ENCODE data around the gene HNRNPA3. TPM values are rescaled to one million over a fixed set of nuclear protein-coding genes. Genes with fewer than 3 reads are reported as not detected.

Gene HNRNPA3
- polyA plus RNA-seq, 1 donor (not counting 4 experiments of a cell fraction or from before 2014, with no cell fraction given): 178 TPM

DNA sequence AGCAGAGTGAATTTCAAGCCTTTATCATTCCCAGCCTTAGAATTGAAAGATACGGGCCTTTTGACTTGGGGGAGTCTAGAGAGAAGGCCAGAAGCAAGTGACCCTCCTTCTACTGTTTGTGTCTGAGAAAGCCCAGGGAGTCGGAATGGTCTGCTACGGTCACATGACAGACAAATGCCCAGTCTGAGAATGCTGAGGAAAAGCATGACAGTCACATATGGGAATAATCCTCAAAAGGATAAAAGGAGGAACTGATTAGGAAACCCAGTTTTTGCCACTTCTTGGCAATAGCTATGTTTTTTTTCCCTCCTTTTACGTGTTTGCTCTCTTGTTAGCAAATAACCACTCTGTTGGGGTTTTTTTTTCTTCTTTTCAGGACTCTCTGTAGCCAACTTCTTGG, 38.1 kb upstream of the HNRNPA3 start:
- peaks cover 35% of the 10 kb centered on the region for H3K4me1 ChIP-seq (ENCODE audit: control insufficient read depth, extremely low read depth, insufficient read depth, low read length)
- H4K20me1 ChIP-seq (ENCODE audit: control insufficient read depth, extremely low read depth, insufficient read depth, low read length): no peaks in the 10 kb centered on the region
- H3K4me3 ChIP-seq (ENCODE audit: control insufficient read depth in 2 of 3, extremely low read depth in 1 of 3, insufficient read depth in 2 of 3, low read depth in 1 of 3, low read length in 3 of 3): no peak overlapping the region
- FAIRE-seq: no peak
- no peaks in the 10 kb centered on the region for H3K36me3 ChIP-seq (ENCODE audit: control insufficient read depth in 2 of 2, extremely low read depth in 1 of 2, insufficient read depth in 2 of 2, low read length in 2 of 2)
- no peaks in the 10 kb centered on the region for H3K9me1 ChIP-seq (ENCODE audit: control insufficient read depth, extremely low read depth, insufficient read depth, low read length)
- no peak overlapping the region for H3K9ac ChIP-seq (ENCODE audit: control insufficient read depth, extremely low read depth, insufficient read depth, low read length)
- no peaks in the 10 kb centered on the region for H3K9me3 ChIP-seq (ENCODE audit: control insufficient read depth, low read depth, low read length)
- TF ChIP-seq, protein P1, sequence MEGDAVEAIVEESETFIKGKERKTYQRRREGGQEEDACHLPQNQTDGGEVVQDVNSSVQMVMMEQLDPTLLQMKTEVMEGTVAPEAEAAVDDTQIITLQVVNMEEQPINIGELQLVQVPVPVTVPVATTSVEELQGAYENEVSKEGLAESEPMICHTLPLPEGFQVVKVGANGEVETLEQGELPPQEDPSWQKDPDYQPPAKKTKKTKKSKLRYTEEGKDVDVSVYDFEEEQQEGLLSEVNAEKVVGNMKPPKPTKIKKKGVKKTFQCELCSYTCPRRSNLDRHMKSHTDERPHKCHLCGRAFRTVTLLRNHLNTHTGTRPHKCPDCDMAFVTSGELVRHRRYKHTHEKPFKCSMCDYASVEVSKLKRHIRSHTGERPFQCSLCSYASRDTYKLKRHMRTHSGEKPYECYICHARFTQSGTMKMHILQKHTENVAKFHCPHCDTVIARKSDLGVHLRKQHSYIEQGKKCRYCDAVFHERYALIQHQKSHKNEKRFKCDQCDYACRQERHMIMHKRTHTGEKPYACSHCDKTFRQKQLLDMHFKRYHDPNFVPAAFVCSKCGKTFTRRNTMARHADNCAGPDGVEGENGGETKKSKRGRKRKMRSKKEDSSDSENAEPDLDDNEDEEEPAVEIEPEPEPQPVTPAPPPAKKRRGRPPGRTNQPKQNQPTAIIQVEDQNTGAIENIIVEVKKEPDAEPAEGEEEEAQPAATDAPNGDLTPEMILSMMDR (optimal IDR thresholded peaks at IDR 0.05 in 1 of 3, IDR thresholded peaks at IDR 0.05 in 1 of 3, conservative IDR thresholded peaks at IDR 0.05 in 1 of 3; ENCODE audit: extremely low read depth in 1 of 3, insufficient read depth in 2 of 3, low read length in 3 of 3): no peak
- TF ChIP-seq EZH2 (IDR thresholded peaks at IDR 0.05; ENCODE audit: low read length): no peak
- no peak overlapping the region for H3K27ac ChIP-seq (ENCODE audit: control insufficient read depth, insufficient read depth, low read length)
- dilution Hi-C loops (cut with MboI; ENCODE audit: extremely low pct_ligation_motif_present, low sequenced_read_pairs): no loop called here
- H3K4me2 ChIP-seq (ENCODE audit: control insufficient read depth, extremely low read depth, insufficient read depth, low read depth, low read length): no peak overlapping the region
- no peaks in the 10 kb centered on the region for H3K79me2 ChIP-seq (ENCODE audit: control insufficient read depth, insufficient read depth, low read length)
- DNase-seq (ENCODE audit: low read depth, low spot score): no peak
- H2AFZ ChIP-seq (ENCODE audit: control insufficient read depth, low read length): no peak overlapping the region
- H3K27me3 ChIP-seq (ENCODE audit: control insufficient read depth, extremely low read depth, insufficient read depth, low read length): no peaks in the 10 kb centered on the region

DNA sequence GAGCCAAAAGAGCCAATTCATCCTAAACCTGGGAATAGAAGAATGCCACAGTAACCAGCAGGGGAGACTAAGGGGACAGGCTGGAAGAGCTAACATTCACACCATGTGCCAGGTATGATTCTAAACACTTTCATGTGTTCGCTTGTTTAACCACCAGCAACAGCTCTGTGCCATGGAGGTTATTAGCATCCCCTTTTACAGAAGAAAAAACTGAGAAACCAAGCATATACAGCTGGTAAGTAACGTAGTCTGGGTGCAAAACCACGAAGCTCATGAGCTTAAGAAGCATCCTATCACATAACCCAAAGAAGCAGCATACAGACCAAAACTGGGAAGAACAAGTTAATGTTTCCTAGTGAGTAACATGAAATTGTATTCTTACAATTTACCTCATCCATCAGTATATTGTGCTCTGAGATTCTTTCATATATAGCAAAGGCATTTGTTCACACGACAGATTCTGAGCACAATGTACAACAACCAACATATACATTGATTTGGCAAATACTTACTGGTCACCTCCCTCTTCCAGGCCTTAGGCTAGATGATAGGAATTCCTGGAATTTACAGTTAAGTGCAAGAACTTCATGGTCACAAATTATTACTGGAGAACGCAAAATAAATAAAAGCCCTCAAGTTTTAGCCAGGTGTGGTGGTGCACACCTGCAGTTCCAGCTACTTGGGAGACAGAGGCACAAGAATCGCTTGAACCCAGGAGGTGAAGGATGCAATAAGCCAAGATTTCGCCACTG, 36.5 kb upstream of the HNRNPA3 start:
- Histone ChIP-seq H3K79me2 (ENCODE audit: control insufficient read depth, insufficient read depth, low read length) (no peaks in the 10 kb centered on the region), H3K27ac (ENCODE audit: control insufficient read depth, insufficient read depth, low read length) (no peak overlapping the region), H3K9me3 (ENCODE audit: control insufficient read depth, low read depth, low read length) (no peaks in the 10 kb centered on the region), H2AFZ (ENCODE audit: control insufficient read depth, low read length) (no peak overlapping the region), H3K9me1 (ENCODE audit: control insufficient read depth, extremely low read depth, insufficient read depth, low read length) (no peaks in the 10 kb centered on the region), H3K9ac (ENCODE audit: control insufficient read depth, extremely low read depth, insufficient read depth, low read length) (no peak overlapping the region), H3K36me3 (ENCODE audit: control insufficient read depth in 2 of 2, extremely low read depth in 1 of 2, insufficient read depth in 2 of 2, low read length in 2 of 2) (no peaks in the 10 kb centered on the region), H3K4me3 (ENCODE audit: control insufficient read depth in 2 of 3, extremely low read depth in 1 of 3, insufficient read depth in 2 of 3, low read depth in 1 of 3, low read length in 3 of 3) (no peak overlapping the region), H3K4me1 (ENCODE audit: control insufficient read depth, extremely low read depth, insufficient read depth, low read length) (peaks cover 22% of the 10 kb centered on the region), H3K4me2 (ENCODE audit: control insufficient read depth, extremely low read depth, insufficient read depth, low read depth, low read length) (no peak overlapping the region), H3K27me3 (ENCODE audit: control insufficient read depth, extremely low read depth, insufficient read depth, low read length) (no peaks in the 10 kb centered on the region), H4K20me1 (ENCODE audit: control insufficient read depth, extremely low read depth, insufficient read depth, low read length) (no peaks in the 10 kb centered on the region)
- TF ChIP-seq, protein P1 (optimal IDR thresholded peaks at IDR 0.05 in 1 of 3, IDR thresholded peaks at IDR 0.05 in 1 of 3, conservative IDR thresholded peaks at IDR 0.05 in 1 of 3; ENCODE audit: extremely low read depth in 1 of 3, insufficient read depth in 2 of 3, low read length in 3 of 3): no peak
- no peak for TF ChIP-seq EZH2 (IDR thresholded peaks at IDR 0.05; ENCODE audit: low read length)
- dilution Hi-C loops (cut with MboI; ENCODE audit: extremely low pct_ligation_motif_present, low sequenced_read_pairs): no loop called here
- FAIRE-seq: no peak
- DNase-seq (ENCODE audit: low read depth, low spot score): no peak
